ENCODE results near the gene CD84. TPM values are rescaled to one million over a fixed set of nuclear protein-coding genes. Genes with fewer than 3 reads are reported as not detected.
"Not testable (repeated sequence)": the region's sequence is repeated elsewhere in the genome, so short reads cannot be mapped to it uniquely, and the experiment has no call there.

CD84 gene
- total RNA-seq, 4 donors from 2014 or later = 1.8 to 5.8 (median 2.4) TPM

- Histone ChIP-seq H3K27me3 (no peaks in the 10 kb centered on the region), H3K4me3 (replicated peaks in 1 of 3) (no peak overlapping the region), H3K9me3 (no peaks in the 10 kb centered on the region), H3K27ac (no peak overlapping the region), H3K36me3 (no peaks in the 10 kb centered on the region), H3K4me1 (no peaks in the 10 kb centered on the region)
- TF ChIP-seq CTCF (IDR thresholded peaks at IDR 0.05) (no peak), POLR2A (IDR thresholded peaks at IDR 0.05) (no peak)
- DNase-seq = no peak
- WGBS, 2 donors = 90 to 93% methylated on average over 1 of the region's 1 CpG
- intact Hi-C loops (cut with DNase I) = no loop called here
Measured at GRCh38 chr1:160597051-160597450, 17.8 kb upstream of the CD84 start.

DNA sequence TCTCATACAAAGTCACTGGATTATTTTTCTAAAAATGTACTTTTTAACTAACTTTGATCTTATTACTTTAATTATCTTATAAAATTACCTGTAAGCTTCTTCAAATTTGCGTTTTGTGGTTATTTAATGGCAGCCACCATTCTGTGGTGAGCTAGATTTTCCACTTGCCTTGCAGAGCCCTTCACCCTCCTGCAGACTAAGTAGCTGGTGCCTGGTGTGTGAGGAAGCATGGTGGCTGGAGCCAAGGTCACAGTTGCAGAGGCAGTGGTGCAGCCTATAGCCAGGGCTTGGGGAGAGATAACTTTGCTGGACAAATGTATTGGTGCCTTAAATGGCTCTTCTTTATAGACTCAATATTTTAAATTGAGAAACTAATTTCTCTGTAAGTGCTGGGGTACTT, 11.2 kb upstream of the CD84 start:
- intact Hi-C loops (cut with DNase I) = no loop called here
- H3K9me3 ChIP-seq = no peaks in the 10 kb centered on the region
- H3K36me3 ChIP-seq = no peaks in the 10 kb centered on the region
- H3K27ac ChIP-seq = no peak overlapping the region
- no peak for TF ChIP-seq CTCF (IDR thresholded peaks at IDR 0.05)
- no peaks in the 10 kb centered on the region for H3K27me3 ChIP-seq
- no peak overlapping the region for H3K4me3 ChIP-seq (replicated peaks in 1 of 3)
- no peak for DNase-seq
- 85 to 93% methylated on average over 1 of the region's 1 CpG for WGBS, 2 donors
- no peaks in the 10 kb centered on the region for H3K4me1 ChIP-seq

DNA sequence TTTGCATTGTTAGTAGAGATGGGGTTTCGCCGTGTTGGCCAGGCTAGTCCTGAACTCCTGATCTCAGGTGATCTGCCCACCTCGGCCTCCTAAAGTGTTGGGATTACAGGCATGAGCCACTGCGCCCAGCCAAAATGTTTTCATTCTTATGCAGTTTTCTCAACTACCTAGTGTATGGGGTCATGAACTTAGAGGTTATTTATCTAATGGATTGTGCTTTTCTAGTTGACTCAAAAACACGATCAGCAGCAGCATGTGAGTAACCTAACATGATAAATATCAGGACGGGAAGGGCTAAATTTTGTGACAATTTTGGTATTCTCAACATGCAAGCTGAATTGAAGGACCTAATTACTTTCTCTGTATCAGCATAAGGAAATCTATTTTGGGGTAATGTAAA, 9.2 kb upstream of the CD84 start:
- DNase-seq = no peak
- Histone ChIP-seq H3K27me3 (no peaks in the 10 kb centered on the region), H3K9me3 (no peaks in the 10 kb centered on the region), H3K4me3 (replicated peaks in 1 of 3) (no peak overlapping the region), H3K36me3 (no peaks in the 10 kb centered on the region), H3K4me1 (no peaks in the 10 kb centered on the region), H3K27ac (no peak overlapping the region)
- no peak for TF ChIP-seq POLR2A (IDR thresholded peaks at IDR 0.05)
- TF ChIP-seq CTCF (IDR thresholded peaks at IDR 0.05) = no peak
- whole genome bisulfite sequencing, 2 donors = 73 to 77% methylated on average over 6 of the region's 6 CpGs
- intact Hi-C loops (cut with DNase I) = no loop called here

DNA sequence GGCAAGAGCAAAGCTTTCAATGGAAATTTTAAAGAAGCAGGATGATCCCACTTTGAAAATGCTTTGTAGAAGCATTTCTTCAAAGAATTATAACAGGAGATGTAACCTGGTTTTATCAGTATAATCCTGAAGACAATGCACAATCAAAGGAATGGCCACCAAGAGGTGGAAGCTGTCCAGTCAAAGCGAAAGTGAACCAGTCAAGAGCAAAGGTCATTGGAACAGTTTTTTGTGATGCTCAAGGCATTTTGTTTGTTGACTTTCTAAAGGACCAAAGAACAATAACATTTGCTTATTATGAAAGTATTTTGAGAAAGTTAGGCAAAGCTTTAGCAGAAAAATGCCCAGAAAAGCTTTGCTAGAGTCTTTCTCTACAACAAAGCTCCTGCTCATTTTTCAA, 5.5 kb upstream of the CD84 start:
- TF ChIP-seq CTCF (IDR thresholded peaks at IDR 0.05) = no peak
- no peak for TF ChIP-seq POLR2A (IDR thresholded peaks at IDR 0.05)
- H3K9me3 ChIP-seq = no peaks in the 10 kb centered on the region
- H3K4me1 ChIP-seq = no peaks in the 10 kb centered on the region
- H3K4me3 ChIP-seq (replicated peaks in 1 of 3) = no peak overlapping the region
- 92 to 95% methylated on average over 1 of the region's 1 CpG for WGBS, 2 donors
- DNase-seq = no peak
- H3K27ac ChIP-seq = no peak overlapping the region
- H3K27me3 ChIP-seq = no peaks in the 10 kb centered on the region
- H3K36me3 ChIP-seq = no peaks in the 10 kb centered on the region
- intact Hi-C loops (cut with DNase I) = no loop called here

DNA sequence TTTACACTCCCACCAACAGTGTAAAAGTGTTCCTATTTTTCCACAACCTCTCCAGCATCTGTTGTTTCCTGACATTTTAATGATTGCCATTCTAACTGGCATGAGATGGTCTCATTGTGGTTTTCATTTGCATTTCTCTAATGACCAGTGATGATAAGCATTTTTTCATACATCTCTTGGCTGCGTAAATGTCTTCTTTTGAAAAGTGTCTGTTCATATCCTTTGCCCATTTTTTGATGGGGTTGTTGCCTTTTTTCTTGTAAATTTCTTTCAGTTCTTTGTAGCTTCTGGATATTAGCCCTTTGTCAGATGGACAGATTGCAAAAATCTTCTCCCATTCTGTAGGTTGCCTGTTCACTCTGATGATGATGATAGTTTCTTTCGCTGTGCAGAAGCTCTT, 3.7 kb upstream of the CD84 start:
- H3K27me3 ChIP-seq; intact Hi-C loops (cut with DNase I); H3K4me1 ChIP-seq; H3K4me3 ChIP-seq (replicated peaks in 1 of 3); H3K27ac ChIP-seq; DNase-seq; H3K9me3 ChIP-seq; H3K36me3 ChIP-seq: not testable (repeated sequence)
- 92% methylated on average over 2 of the region's 2 CpGs for WGBS, 2 donors

- TF ChIP-seq POLR2A (IDR thresholded peaks at IDR 0.05) = no peak
- no peak for TF ChIP-seq CTCF (IDR thresholded peaks at IDR 0.05)
- Histone ChIP-seq H3K4me3 (replicated peaks in 1 of 3) (no peak overlapping the region), H3K27ac (no peak overlapping the region), H3K4me1 (no peaks in the 10 kb centered on the region), H3K36me3 (no peaks in the 10 kb centered on the region), H3K9me3 (no peaks in the 10 kb centered on the region), H3K27me3 (no peaks in the 10 kb centered on the region)
- intact Hi-C loops (cut with DNase I) = no loop called here
- WGBS, 2 donors = 61 to 69% methylated on average over 2 of the region's 2 CpGs
- no peak for DNase-seq
Measured at GRCh38 chr1:160581961-160582360, 2.7 kb upstream of the CD84 start.
